ENCODE measurements around the gene IL15.

The IL15 gene

DNA sequence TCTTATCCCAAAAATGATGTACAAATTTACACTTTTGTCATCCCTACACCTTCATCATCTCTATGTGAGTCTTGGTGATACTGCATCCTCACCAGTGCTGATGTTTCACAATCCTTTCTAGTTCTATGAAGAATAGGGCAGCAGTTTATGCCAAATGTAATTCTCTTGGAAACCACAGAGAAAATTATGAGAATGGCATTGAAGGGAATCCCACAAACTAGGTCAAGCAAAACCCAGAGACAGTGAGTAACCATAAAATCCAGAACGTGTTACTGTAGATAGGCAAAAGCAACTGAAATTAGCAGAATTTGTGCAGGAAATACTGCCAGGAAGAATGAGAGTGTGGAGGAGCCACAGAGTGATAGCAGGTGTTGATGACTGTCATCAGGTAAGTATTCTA lies 24.5 kb downstream of the IL15 start:
- Mint-ChIP-seq H3K36me3 (ENCODE audit: low read depth) (no peaks in the 10 kb centered on the region), H3K4me3 (no peak overlapping the region), H3K9me3 (no peaks in the 10 kb centered on the region), H3K27me3 (ENCODE audit: low read depth) (peaks cover 4% of the 10 kb centered on the region), H3K27ac (no peak overlapping the region), H3K4me1 (no peaks in the 10 kb centered on the region)
- TF ChIP-seq, protein P1, sequence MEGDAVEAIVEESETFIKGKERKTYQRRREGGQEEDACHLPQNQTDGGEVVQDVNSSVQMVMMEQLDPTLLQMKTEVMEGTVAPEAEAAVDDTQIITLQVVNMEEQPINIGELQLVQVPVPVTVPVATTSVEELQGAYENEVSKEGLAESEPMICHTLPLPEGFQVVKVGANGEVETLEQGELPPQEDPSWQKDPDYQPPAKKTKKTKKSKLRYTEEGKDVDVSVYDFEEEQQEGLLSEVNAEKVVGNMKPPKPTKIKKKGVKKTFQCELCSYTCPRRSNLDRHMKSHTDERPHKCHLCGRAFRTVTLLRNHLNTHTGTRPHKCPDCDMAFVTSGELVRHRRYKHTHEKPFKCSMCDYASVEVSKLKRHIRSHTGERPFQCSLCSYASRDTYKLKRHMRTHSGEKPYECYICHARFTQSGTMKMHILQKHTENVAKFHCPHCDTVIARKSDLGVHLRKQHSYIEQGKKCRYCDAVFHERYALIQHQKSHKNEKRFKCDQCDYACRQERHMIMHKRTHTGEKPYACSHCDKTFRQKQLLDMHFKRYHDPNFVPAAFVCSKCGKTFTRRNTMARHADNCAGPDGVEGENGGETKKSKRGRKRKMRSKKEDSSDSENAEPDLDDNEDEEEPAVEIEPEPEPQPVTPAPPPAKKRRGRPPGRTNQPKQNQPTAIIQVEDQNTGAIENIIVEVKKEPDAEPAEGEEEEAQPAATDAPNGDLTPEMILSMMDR (IDR thresholded peaks at IDR 0.05; ENCODE audit: unreplicated experiment in 3 of 3): no peak

DNA sequence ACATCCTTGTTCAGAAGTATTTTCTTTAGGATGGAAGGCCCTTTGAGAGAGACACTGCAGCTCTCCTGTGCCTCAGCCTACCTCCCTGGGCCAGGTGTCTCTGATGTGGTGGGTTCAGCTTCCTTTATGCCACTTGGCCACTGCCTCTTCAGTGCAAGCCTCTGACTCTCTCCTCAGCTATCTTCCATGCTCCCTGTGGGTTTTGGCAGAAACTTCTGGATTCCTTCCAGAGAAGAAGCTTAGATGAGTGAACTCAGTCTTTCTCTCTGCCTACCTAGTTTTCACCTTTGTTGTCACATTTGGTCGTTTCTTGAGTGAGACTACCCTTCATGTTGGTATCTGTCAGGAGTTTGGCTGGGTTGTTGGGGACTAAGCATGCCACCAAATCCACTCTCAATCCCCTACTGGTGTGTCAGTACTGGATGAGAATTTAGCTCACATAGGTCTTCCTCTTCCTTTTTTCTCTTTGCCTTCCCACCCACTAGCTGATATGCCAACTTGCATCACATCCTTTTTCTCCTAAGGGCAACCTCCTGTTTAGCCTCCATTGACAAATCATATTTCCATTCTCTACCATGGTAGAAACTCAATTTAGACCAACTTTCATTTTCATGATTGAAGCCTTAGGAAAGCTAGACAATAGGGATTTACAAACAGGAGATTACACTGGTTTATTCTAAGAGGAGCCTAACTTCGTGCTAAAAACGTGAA lies 32.0 kb downstream of the IL15 start:
- Mint-ChIP-seq H3K4me1 (no peaks in the 10 kb centered on the region), H3K27me3 (ENCODE audit: low read depth) (no peaks in the 10 kb centered on the region), H3K4me3 (no peak overlapping the region), H3K9me3 (no peaks in the 10 kb centered on the region), H3K27ac (no peak overlapping the region), H3K36me3 (ENCODE audit: low read depth) (no peaks in the 10 kb centered on the region)
- TF ChIP-seq, protein P1 (IDR thresholded peaks at IDR 0.05; ENCODE audit: unreplicated experiment in 3 of 3): no peak

DNA sequence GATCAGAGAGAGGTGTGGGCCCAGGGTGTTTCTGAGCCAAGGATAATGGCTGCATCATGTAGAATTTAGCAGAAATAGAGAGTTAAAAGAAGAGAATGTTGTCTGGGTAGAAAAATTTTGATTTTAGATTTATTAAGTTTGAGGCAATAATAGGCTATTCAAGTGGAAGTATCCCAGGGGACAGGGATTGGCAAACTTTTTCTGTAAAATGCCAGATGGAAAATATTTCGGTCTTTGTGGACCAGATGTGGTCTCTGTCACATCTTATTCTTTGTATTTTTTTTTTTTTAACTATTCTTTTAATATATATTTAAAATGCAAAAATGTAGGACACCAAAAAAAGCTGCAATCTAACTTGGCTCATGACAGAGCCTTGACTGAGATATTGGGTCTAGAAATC lies 33.1 kb downstream of the IL15 start:
- TF ChIP-seq, protein P1 (IDR thresholded peaks at IDR 0.05; ENCODE audit: unreplicated experiment in 3 of 3): no peak
- Mint-ChIP-seq H3K4me3 (no peak overlapping the region), H3K36me3 (ENCODE audit: low read depth) (no peaks in the 10 kb centered on the region), H3K27me3 (ENCODE audit: low read depth) (no peaks in the 10 kb centered on the region), H3K27ac (no peak overlapping the region), H3K4me1 (no peaks in the 10 kb centered on the region), H3K9me3 (no peaks in the 10 kb centered on the region)

DNA sequence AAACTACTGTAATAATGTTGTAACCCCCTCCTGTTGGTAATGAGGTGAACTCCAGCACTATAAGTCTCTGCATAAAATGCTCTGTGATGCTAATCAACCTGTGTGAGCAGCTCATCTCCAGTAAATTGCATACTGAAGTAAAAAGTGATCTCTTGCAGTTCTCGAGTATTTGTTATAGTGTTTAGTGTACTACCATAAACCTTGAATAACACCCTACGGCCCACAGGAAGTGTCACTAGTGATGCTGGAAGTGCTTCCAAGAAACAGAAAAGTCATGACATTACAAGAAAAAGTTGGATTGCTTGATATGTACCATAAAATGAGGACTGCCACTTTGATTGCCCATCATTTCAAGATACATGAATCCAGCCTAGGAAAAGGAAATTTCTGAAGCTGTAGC lies 39.0 kb downstream of the IL15 start:
- no peaks in the 10 kb centered on the region for H3K9me3 Mint-ChIP-seq
- H3K4me3 Mint-ChIP-seq: no peak overlapping the region
- TF ChIP-seq, protein P1 (IDR thresholded peaks at IDR 0.05; ENCODE audit: unreplicated experiment in 3 of 3): no peak
- no peak overlapping the region for H3K27ac Mint-ChIP-seq
- no peaks in the 10 kb centered on the region for H3K36me3 Mint-ChIP-seq (ENCODE audit: low read depth)
- no peaks in the 10 kb centered on the region for H3K27me3 Mint-ChIP-seq (ENCODE audit: low read depth)
- H3K4me1 Mint-ChIP-seq: no peaks in the 10 kb centered on the region

DNA sequence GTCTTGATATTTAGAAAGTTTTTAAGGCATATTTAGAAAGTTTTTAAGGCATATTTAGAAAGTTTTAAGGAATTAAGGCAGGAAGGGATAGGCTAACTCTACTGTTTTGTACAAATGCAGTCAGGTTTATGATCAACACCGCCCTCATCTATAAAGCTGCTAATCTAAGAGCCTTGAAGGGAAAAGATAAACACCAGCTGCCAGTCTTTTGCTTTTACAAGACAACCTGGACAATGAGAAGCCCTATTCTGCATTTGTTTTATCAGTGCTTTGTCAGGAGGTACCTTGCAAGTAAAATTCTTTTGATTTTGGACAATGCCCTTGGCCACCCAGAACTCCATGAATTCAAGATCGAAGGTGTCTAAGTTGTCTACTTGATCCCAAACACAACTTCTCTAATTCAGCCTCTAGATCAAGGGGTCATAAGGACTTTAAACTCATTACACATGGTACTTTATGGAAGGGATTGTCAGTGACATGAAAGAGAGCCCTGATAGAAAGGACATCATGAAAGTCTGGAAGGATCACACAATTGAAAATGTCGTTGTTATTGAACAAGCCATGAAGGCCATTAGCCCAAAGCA lies 39.8 kb downstream of the IL15 start:
- Mint-ChIP-seq H3K27me3 (ENCODE audit: low read depth) (no peaks in the 10 kb centered on the region), H3K4me3 (no peak overlapping the region), H3K4me1 (no peaks in the 10 kb centered on the region), H3K9me3 (no peaks in the 10 kb centered on the region), H3K27ac (no peak overlapping the region), H3K36me3 (ENCODE audit: low read depth) (no peaks in the 10 kb centered on the region)
- TF ChIP-seq, protein P1 (IDR thresholded peaks at IDR 0.05; ENCODE audit: unreplicated experiment in 3 of 3): no peak

DNA sequence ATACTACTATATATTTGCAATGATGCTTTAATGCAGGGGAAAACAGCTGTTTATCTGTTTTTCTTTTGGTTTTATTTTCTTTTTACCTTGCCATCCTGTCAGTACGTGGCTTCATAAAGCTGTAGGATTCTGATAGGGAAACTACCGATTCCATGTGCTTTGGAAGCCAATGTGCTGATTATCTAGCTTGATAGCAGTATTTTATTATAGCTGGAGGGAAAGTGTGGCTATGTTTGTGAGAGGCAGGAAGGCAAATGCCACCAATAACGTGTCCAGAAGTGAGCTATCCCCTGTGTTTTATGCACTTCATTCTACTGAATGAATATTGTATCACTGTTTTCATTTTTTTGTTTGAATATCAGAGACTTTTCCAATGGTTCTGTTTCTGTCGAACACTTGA lies 43.7 kb downstream of the IL15 start:
- Mint-ChIP-seq H3K9me3 (no peaks in the 10 kb centered on the region), H3K36me3 (ENCODE audit: low read depth) (no peaks in the 10 kb centered on the region), H3K27ac (no peak overlapping the region), H3K4me1 (no peaks in the 10 kb centered on the region), H3K4me3 (no peak overlapping the region), H3K27me3 (ENCODE audit: low read depth) (no peaks in the 10 kb centered on the region)
- TF ChIP-seq, protein P1 (IDR thresholded peaks at IDR 0.05; ENCODE audit: unreplicated experiment in 3 of 3): no peak
